ENCODE results near the gene VPS29. TPM values are rescaled to one million over a fixed set of nuclear protein-coding genes. Genes with fewer than 3 reads are reported as not detected.

Gene VPS29
- total RNA-seq, 2 donors from 2014 or later, result 120 to 130 TPM

GRCh38 chr12:110453569-110454296 is 48.2 kb downstream of the VPS29 start:
- no peak overlapping the region for H3K9ac ChIP-seq (ENCODE audit: low read depth in 2 of 2, low read length in 2 of 2)
- DNase-seq, result no peak
- H3K36me3 ChIP-seq, result no peaks in the 10 kb centered on the region
- H3K9me3 ChIP-seq, result no peaks in the 10 kb centered on the region
- no peak overlapping the region for H3K4me3 ChIP-seq
- H3K27me3 ChIP-seq, result no peaks in the 10 kb centered on the region
- H3K27ac ChIP-seq, result no peak overlapping the region
- TF ChIP-seq, protein P1, sequence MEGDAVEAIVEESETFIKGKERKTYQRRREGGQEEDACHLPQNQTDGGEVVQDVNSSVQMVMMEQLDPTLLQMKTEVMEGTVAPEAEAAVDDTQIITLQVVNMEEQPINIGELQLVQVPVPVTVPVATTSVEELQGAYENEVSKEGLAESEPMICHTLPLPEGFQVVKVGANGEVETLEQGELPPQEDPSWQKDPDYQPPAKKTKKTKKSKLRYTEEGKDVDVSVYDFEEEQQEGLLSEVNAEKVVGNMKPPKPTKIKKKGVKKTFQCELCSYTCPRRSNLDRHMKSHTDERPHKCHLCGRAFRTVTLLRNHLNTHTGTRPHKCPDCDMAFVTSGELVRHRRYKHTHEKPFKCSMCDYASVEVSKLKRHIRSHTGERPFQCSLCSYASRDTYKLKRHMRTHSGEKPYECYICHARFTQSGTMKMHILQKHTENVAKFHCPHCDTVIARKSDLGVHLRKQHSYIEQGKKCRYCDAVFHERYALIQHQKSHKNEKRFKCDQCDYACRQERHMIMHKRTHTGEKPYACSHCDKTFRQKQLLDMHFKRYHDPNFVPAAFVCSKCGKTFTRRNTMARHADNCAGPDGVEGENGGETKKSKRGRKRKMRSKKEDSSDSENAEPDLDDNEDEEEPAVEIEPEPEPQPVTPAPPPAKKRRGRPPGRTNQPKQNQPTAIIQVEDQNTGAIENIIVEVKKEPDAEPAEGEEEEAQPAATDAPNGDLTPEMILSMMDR (IDR thresholded peaks at IDR 0.05), result no peak
- intact Hi-C loops (cut with DNase I), result loop anchor here (5.0 kb wide), 1 partner anchor 149 kb away; no protein-coding TSS in a partner anchor
- peaks cover 3% of the 10 kb centered on the region for H3K4me1 ChIP-seq

DNA sequence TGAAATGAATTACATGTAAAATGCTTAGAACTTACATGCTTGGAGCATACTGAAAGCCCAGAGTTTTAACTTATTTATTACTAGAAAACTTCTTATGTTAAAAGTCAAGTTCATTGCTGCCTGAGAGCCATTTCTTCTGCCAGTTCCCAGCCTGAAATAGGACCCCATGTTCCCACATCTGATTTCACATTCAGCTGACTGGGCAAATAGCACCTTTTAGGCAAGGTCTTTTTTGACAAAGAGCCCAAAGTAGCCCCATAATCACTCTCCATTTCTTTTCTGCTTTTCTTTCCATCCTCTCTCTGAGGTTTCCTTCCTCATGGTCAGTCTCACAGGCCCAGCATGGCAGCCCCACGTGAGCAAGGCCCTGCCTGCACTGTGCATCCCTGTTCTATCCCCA is 50.6 kb downstream of the VPS29 start:
- H3K36me3 ChIP-seq, result no peaks in the 10 kb centered on the region
- no peak overlapping the region for H3K9ac ChIP-seq (ENCODE audit: low read depth in 2 of 2, low read length in 2 of 2)
- TF ChIP-seq, protein P1 (IDR thresholded peaks at IDR 0.05), result no peak
- H3K9me3 ChIP-seq, result no peaks in the 10 kb centered on the region
- H3K27me3 ChIP-seq, result no peaks in the 10 kb centered on the region
- no peak overlapping the region for H3K27ac ChIP-seq
- no peak overlapping the region for H3K4me3 ChIP-seq
- intact Hi-C loops (cut with DNase I), result loop anchor here (5.0 kb wide), 1 partner anchor 151 kb away; no protein-coding TSS in a partner anchor
- no peak for DNase-seq
- peaks cover 3% of the 10 kb centered on the region for H3K4me1 ChIP-seq

DNA sequence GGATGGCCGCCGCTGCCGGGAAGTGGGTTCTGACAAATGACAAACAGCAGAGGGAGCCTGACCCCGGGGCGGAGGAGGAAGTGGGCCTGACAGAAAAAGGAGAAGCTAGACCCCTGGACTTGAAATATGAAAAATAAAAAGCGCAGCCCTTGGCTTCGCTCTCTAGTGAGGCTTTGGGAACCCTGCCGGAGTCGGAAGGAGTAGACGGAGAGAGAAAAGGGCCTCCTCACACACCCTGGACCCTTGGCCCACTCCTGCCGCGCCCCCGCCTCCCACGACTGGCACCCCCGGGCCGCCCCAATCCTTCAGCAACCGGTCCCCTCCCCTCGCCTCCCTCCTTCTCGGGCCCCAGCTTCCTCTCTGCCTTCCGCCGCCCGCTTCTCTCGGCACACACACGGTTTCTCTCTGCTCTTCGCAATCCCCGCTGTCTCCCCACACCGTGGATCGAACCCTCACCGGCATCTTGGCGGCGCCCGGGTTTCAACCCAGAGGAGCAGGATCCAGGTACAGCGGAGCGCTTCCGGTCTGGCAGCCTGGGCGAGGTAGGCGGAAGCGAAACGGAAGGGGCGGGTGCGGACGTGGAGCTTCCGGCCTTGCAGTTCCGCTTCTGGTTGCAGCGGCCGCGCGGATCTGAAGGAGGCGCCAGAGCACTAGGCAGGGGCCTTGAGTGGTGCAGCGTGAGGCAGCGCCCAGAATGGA is 52.0 kb downstream of the VPS29 start, which contains the start of gene ARPC3:
ARPC3 (minus strand) TSS at position 539 of the 699 bp plus-strand sequence; CDS start at position 462, 77 bp downstream.
- Histone ChIP-seq H3K9me3 (no peaks in the 10 kb centered on the region), H3K9ac (ENCODE audit: low read depth in 2 of 2, low read length in 2 of 2) (peak within 1 kb of the TSS; percentile 96 to 97), H3K4me1 (peaks cover 3% of the 10 kb centered on the region), H3K27me3 (no peaks in the 10 kb centered on the region), H3K36me3 (peaks cover 5% of the 10 kb centered on the region), H3K4me3 (peak within 1 kb of the TSS; percentile 68), H3K27ac (peak within 1 kb of the TSS; percentile 89)
- intact Hi-C loops (cut with DNase I), result loop anchor here (5.0 kb wide), 1 partner anchor 152 kb away; no protein-coding TSS in a partner anchor
- TF ChIP-seq, protein P1 (IDR thresholded peaks at IDR 0.05), result peak; percentile 72
- DNase-seq, result peak; percentile 97

- Histone ChIP-seq H3K36me3 (peaks cover 12% of the 10 kb centered on the region), H3K9me3 (no peaks in the 10 kb centered on the region), H3K4me1 (peaks cover 3% of the 10 kb centered on the region), H3K9ac (ENCODE audit: low read depth in 2 of 2, low read length in 2 of 2) (no peak overlapping the region), H3K4me3 (no peak overlapping the region), H3K27ac (no peak overlapping the region), H3K27me3 (no peaks in the 10 kb centered on the region)
- intact Hi-C loops (cut with DNase I), result no loop called here
- TF ChIP-seq, protein P1 (IDR thresholded peaks at IDR 0.05), result no peak
- no peak for DNase-seq
These were observed 57.5 kb downstream of the VPS29 start for GRCh38 chr12:110444455-110444854.

Other genes with a start within 250 kb of the VPS29 start
- 100 to 1,000 TPM; 248 to 311 TPM for gene ATP2A2, start 220.9 kb downstream of the VPS29 start, total RNA-seq
- 10 to 100 TPM; 22.1 to 40.1 TPM for gene ANAPC7, start 98.4 kb downstream of the VPS29 start, total RNA-seq
- gene ARPC3, start 51.8 kb downstream of the VPS29 start, total RNA-seq, result 100 to 1,000 TPM; 252 to 321 TPM
- gene GPN3, start 33.9 kb downstream of the VPS29 start, total RNA-seq, result 10 to 100 TPM; 10.9 to 21.8 TPM
- gene FAM216A, start 33.3 kb downstream of the VPS29 start, total RNA-seq, result 1 to 10 TPM; 1.6 TPM
- under 1 TPM; 0.19 to 0.69 TPM for gene RAD9B, start 220 bp upstream of the VPS29 start, total RNA-seq
- 10 to 100 TPM; 25.7 to 34.9 TPM for gene PPTC7, start 81.2 kb upstream of the VPS29 start, total RNA-seq
- gene TCTN1, start 112.0 kb upstream of the VPS29 start, total RNA-seq, result 10 to 100 TPM in 1 of 2 donors, 1 to 10 TPM in 1; 9.2 to 10.2 TPM
- gene HVCN1, start 187.0 kb upstream of the VPS29 start, total RNA-seq, result 1 to 10 TPM; 1.5 to 2.1 TPM
- 100 to 1,000 TPM; 170 to 198 TPM for gene PPP1CC, start 240.8 kb upstream of the VPS29 start, total RNA-seq